ENCODE measurements around the gene PIN4.
"Not testable (repeated sequence)": the region's sequence is repeated elsewhere in the genome, so short reads cannot be mapped to it uniquely, and the experiment has no call there.

Gene PIN4

GRCh38 chrX:72202792-72203401 is 21.3 kb downstream of the PIN4 start:
- no peak for FAIRE-seq

GRCh38 chrX:72203421-72203820 is 21.9 kb downstream of the PIN4 start:
- no peak for FAIRE-seq

- no peak for FAIRE-seq
Observed at GRCh38 chrX:72205706-72206105, 24.1 kb downstream of the PIN4 start.

- FAIRE-seq: no peak
Observed at GRCh38 chrX:72207366-72207765, 25.8 kb downstream of the PIN4 start.

- no peak for FAIRE-seq
Observed at GRCh38 chrX:72208126-72208800, 26.7 kb downstream of the PIN4 start.

- FAIRE-seq: no peak
Observed at GRCh38 chrX:72216973-72217372, 35.4 kb downstream of the PIN4 start.

GRCh38 chrX:72220375-72220774 is 38.8 kb downstream of the PIN4 start:
- not testable (repeated sequence) for FAIRE-seq

GRCh38 chrX:72230290-72230689 is 48.7 kb downstream of the PIN4 start:
- FAIRE-seq: no peak

- FAIRE-seq: no peak
Observed at GRCh38 chrX:72236841-72237240, 55.3 kb downstream of the PIN4 start.

- no peak for FAIRE-seq
Observed at GRCh38 chrX:72238183-72238582, 56.6 kb downstream of the PIN4 start.

GRCh38 chrX:72238721-72239475 is 57.3 kb downstream of the PIN4 start, which contains the start of gene ERCC6L:
ERCC6L (minus strand) TSS chrX:72239027; CDS start chrX:72238911, 116 bp downstream.
- FAIRE-seq: peak; percentile 83

- FAIRE-seq: no peak
Observed at GRCh38 chrX:72240976-72241375, 59.4 kb downstream of the PIN4 start.

- FAIRE-seq: no peak
Observed at GRCh38 chrX:72243472-72243871, 61.9 kb downstream of the PIN4 start.

- FAIRE-seq: peak; percentile 41
Observed at GRCh38 chrX:72245461-72246089, 64.0 kb downstream of the PIN4 start.

- FAIRE-seq: no peak
Observed at GRCh38 chrX:72247206-72247942, 65.8 kb downstream of the PIN4 start.

Data from G401.6 (cell line).